Bone marrow (tissue), 2 donors: ENCODE data around the gene ITFG1.
"Not testable (repeated sequence)": the region's sequence is repeated elsewhere in the genome, so short reads cannot be mapped to it uniquely, and the experiment has no call there.

Source experiments
- DNase-seq, 2 donors: peaks; one replicate each; lab custom pipeline; 2025; lab: John Stamatoyannopoulos, UW

The ITFG1 gene

DNA sequence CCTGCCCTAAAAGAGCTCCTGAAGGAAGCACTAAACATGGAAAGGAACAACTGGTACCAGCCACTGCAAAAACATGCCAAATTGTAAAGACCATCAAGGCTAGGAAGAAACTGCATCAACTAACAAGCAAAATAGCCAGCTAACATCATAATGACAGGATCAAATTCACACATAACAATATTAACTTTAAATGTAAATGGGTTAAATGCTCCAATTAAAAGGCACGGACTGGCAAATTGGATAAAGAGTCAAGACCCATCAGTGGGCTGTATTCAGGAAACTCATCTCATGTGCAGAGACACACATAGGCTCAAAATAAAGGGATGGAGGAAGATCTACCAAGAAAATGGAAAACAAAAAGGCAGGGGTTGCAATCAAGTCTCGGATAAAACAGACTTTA, 136.6 kb downstream of the ITFG1 start:
- not testable (repeated sequence) for DNase-seq

DNA sequence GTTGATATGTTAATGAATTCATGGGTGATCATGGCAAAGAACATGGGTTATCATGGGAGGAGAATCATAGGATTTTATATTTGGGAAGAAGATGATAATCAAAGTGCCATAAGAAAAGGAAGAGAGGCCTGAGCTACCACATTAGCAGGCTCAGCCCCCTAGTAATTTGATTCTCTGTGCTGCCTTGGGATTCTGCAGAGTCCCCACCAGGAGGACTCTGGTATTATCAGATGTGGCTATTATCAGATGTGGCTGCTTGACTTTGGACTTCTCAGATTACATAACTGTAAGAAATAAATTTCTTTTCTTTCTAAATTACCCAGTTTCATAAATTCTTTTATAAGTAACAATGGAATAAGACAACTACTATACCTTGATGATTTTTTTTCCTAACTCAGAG, 137.6 kb downstream of the ITFG1 start:
- DNase-seq = no peak

DNA sequence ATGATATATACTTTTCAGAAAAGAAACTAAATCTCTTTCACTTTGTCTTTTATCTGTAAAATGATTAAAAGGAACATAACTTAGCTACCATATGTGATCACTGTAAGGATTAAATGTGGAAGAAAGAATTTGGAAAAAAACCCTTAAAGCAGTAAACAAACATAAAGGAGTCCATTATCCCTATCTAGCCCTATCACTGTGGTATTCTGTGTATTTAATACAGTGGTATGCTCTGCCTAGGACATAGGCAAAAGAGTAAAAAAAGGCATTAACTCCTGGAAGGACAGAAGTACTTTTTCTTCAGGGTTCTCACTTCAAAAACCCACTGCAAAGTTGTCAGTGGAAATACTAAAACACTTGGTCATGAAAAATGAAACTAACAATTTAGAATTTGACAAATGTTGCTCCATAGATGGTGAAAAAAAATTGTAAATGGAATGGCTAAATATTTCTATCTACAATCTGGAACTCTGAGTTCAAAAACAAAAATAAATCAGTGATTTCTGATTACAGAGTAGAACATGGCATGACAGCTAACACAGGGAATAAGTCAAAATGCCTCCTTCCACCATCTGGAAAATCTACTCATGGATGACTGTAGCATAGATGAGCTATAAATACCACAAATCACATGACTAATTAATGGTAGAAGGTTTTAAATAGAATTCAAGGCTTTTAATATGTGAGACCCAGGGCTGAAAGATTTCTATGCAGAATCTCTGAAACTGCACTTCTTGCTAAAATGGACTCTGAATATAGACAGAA, 140.1 kb downstream of the ITFG1 start:
- no peak for DNase-seq

DNA sequence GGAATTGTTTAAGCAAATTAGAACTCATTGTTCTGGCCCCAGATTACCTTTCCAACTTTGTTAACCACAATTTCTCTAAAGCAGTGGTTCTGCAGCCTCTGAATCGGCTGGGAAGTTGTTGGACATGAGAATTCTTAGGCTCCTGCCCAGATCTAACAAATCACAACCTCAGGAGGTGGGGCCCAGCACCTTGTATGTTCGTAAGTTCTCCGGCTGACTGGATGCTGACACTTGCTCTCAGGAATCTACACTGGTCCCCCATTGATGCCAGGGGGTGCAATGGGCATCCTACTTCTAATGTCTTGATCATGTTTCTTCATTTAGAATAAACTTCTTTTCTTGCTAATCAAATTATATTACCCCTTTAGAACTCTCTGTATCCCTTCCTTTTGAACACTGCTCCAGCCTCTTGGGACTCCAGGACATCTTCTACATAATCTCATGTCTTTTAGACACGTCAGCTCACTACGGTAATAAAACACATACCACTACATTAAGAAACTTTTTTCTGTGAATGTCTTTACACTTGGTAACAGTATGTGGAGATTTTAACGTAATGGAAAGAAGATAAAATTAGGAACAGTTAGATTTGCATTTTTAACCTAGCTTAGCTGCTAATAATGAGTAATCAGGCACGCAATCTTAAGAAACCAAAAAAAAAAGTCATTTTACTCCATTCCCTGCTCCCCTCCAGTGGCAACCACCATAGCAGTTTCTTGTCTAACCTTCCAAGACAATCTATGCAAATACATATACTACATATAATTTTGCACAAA, 143.2 kb downstream of the ITFG1 start:
- no peak for DNase-seq

DNA sequence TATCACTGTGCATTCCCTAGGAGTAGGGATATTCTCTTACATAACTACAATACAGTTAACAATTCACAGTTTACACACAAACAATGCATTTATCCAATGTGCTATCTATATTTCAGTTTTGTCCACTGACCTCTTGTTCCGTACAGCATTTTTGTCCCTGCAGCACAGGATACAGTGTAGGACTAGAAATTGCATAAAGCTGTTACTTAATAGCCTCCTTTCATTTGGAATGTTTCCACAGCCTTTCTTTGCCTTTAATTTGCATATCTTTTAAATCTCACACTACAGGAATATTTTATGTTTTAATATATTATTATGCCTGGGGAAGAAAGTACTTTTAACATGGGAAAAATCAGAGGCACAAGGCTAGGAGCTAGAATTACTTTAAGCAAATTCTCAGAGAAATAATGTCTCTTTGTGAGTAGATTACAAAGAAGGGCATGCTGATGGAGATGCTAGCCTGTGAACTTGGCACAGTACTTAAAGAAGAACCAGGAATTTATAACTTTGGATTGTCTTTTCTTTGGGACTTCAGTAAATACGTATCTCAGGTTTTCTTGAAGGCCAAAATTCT, 144.3 kb downstream of the ITFG1 start:
- no peak for DNase-seq

DNA sequence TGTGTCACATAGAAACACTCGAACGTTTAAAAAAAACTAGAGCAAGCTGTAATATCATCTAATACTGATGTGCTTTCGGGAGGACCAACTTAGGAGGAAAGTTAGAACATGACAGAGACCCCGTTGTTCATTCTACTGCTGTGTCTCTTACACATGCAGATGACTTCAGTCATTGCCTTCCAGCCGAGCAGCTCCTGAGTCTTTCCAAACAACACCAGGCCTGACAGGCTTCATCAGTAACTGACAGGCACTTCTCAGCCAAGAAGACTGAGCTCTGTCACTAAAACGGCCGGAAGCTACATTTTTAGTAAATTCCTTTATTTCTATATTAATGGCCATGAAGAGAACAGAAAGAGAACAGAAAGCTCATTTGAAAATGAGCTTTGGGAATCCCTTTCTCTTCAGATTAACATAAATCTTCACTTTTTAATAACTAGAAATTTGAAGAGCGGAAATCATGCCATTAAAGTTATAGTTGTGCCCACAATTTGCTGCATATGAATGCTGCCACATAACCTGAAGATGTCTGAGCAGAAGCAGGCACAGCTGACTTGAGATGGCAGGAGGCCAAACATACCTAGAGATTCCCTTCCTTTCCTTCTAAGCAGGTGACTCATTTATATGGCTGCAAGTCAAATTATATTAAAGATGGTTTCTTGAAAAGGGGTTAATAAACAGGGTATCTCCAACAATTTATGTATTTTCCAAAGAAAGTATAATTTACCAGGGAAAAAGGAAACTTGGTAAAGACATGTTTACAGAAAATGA, 148.9 kb downstream of the ITFG1 start:
- no peak for DNase-seq

DNA sequence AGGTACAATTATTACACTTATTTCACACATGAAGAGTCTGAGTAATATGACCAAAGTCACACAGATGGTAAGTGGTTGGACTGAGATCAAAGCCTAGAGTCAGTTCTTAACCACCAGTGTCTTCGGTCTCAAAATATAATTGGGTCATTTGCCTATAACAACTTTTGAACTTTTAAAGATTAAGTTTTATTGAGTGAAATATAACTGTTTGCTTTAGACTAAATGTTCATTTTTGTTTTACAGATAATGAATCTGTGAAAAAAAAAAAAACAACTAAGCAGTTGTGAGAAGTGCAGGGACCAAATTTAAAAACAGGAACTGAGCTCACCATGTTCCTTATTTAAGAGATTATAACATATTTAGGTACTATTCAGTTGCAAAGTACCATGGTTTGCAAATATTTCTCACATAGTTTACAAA, 150.1 kb downstream of the ITFG1 start:
- DNase-seq = peak in 1 of 2 donors; percentile 20

DNA sequence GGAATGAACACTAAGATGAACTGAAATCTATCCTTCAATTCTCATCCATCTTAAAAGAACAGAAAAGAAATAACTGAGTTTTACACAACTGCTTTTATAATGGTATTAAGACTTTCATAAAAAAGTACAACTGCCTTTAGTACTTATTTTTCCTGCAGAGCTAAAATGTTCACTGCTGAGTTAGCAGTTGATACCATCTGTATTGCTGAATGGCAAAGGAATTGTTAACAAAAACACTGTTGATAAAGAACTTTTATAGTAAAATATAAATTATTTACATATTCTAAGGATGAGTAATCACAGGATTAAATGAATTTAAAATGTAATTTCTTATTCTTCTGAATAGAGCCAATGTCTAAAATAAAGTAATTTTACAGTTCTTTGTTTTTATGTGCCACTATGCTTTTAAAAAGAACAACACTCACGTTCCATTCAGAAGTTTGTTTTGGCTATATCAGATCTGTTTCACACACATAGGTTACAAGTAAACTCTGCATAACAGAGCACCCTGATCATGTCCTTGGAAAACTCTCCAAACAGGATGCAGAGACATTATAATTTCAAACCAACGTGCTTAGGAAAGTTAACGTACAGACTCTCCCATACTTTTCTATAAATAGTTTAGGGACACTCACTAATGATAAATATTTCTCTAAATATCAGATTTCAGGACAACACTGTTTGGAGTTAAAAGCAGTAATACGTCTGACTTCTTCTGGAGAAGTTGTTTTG, 151.1 kb downstream of the ITFG1 start:
- no peak for DNase-seq

DNA sequence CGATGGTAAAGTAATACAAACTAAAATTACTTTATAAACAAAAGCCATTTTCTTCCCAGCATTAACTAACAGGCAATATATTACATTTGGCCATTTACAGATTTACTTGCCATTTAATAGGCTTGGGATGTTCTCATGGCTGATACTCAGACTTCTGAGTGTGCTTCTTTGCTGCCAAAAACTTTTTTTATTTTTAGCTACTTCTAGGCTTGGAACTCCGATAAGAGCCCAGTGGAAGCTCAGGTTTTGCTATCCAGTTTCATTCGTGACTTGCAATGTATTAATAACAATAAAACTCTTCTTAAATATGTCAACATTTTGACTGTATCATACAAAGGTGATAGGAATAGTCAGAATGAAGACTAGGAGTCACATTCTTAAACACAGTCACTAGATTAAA, 152.3 kb downstream of the ITFG1 start:
- no peak for DNase-seq

DNA sequence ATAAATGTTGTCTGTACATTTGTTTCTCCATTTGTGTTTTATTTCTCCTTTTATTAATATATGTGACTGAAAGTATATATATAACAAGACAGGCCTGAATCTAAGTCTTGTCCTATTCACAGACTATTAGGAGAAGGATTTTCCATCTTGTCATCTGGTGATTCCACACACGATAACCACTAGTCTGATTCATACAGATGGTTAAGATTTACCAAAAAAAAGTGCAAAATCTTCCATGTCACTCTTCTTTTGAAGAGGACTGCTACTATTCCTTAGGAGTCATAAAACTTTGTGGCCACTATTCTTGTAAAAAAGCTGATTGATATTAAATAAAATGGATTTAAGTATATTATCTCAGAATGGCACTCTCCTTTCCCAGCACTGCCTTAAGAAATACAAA, 156.3 kb downstream of the ITFG1 start:
- DNase-seq = no peak

DNA sequence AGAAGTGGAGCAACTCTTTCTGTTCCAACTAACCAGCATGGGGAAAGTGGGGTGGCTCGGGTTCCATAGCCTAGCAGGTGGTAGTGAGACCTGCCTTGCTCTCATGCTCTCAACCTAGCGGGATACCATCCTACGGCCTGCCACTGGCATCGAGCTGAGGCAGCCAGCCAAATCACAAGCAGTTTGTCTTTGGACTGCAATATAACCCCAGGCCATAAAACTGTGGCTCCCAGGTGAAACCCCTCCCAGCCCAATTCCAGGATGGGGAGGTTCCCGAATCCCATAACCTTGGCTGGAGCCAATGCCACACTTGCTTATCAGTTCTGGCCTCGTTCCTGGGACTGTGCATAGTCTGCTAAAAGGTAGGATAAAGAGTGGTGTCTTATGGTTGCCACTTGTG, 161.3 kb downstream of the ITFG1 start:
- no peak for DNase-seq

DNA sequence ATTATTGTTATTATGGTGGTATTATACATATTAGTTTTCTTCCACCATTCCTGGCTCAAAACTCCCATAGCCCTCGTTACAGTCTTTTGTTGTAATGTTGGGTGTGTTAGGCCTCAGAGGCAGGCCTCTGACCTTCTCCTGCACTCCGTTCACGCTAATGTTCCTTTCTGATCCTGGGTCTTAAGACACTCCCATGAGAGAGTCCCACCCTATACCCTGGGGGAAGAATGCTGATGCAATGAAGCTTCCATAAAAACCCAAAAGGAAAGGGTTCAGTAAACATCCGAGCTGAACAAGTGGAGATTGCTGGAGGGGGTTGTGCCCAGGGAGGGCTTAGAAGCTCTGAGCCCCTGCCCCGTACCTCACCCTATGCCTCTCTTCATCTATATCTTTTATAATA, 175.9 kb downstream of the ITFG1 start:
- no peak for DNase-seq

DNA sequence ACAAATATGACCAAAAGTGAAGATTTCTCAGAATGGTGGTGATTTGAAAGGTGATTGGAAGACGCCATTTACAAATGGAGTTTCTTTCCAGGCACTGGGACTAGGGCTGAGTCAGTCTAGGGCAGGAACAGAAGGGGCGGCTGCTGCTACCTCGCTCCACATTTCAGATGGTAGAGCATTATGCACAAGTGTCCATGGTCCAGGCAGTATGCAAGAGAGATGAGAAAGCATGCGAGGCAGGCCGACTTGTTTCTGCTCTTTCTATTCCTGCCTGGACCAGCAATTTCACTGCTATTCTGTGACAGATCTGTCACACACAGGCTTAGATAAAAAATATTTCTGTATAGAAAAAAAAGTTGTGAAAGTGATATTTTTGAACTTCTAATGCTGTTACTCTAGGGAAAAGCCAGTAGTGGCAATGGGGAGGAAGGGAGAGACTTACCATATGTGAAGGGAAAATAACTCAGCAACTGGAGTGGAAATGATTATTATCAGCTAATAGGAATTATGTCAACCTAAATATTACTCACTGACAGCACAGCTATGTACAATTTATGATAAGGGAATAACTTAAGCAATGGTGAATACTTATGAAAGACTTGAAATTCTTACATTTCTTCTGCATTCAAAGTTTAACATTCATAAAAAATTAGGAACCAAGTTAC, 182.4 kb downstream of the ITFG1 start:
- DNase-seq = no peak

DNA sequence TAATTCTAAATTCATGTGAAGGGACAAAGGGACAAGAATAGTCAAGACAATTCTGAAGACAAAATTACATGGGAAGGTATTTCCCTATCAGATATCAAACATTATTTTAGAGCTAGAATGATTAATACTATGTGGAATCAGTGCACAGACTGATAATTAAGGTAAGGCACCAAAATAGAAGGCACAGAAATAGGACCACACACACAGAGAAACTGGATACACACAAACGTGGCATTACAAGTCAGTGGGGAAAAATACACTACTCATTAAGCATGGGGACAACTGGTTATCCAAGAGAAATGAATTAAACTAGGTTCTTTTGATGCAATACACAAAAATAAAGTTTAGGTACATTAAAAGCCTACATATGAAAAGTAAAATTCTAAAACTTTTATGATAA, 184.3 kb downstream of the ITFG1 start:
- no peak for DNase-seq

DNA sequence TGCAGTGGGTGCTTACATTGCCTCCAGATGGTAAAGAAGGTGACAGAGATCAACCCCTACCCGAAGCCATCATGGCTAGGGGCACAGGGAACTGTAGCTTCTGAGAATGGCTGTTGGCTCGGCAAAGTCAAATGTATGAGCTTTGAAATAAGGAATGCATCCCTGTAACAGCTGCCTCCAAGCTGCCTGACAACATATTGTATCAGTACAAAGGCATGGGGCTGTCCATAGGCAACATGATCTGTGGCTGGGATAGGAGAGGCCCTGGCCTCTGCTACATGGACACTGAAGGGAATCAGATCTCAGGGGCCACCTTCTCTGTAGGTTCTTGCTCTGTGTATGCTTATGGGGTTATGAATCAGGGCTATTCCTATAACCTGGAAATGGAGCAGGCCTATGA, 197.9 kb downstream of the ITFG1 start:
- no peak for DNase-seq

DNA sequence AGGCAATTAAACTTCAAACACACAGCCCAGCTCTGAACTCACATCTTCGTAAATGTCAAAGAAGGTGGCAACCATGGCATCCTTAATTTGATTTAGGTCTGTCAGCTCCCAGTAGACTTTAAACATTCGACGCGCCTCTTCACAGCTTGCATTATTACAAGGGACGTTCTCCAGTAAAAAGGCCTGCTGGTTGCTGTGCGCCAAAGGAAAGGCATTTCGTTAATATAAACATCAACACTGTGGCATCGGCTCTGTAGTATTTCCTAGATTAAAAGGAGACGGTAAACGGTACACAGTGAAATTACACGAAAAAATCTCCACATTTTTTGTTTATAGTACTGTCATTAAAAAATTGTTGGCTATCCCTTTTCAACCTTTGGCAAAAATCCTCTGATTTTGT, 200.4 kb downstream of the ITFG1 start:
- DNase-seq = no peak

DNA sequence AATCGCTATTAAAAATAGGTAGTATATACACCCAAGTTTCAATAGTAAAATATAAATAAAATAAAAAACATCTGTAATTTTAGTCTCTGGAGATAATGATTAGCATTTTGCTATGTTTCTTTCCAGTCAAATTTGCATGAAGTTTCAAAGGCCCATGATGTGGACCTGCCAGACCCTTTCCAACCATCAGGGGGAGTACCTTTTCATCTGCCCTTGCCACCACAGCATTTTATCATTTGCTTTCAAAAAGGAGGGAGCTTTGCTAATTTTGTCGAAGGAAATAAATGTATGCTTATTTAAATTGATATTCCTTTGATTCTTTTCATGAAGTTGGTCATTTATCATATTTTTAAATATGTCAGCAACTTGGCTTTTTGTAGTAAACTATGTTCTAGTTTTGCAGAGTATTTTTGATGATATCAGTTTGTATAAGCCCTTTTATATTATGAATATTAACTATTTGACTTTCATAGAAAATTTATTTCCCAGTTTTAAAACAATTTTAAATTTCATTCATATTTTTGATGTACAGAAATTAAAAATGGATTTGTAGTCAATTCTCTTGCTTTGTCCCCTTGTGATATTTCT, 201.9 kb downstream of the ITFG1 start:
- no peak for DNase-seq

DNA sequence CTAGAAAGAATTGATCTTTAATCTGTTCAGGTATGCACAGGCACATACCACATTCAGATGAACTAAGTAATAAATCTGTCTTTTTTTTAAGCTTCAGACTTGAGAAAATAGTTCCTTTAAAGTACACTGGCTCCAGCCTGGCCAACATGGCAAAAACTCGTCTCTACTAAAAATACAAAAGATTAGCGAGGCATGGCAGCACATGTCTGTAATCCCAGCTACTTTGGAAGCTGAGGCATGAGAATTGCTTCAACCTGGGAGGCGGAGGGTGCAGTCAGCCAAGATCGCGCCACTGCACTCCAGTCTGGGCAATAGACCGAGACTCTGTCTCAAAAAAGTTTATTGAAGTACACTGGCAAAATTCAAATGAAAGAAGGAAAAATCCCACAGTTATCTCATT, 206.1 kb downstream of the ITFG1 start:
- DNase-seq = no peak

DNA sequence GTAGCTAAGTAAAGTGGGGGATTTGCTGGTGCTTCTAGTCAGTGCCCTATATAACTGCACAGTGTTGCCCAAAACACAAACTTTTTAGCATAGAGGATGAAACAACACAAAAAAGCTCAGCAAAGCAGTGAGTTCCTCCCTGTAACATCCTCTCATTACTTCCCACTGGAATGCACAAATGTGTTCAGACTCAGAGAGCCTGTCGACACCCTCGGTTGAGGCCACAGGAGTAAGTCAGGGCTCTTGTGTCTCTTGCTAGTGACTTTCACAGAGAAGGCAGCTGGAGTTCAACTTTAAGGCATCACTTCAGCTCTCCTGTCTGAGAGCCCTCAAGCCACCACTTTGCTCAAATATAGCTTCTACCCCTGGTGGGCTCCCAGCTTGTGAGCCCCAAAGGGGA, 209.9 kb downstream of the ITFG1 start:
- DNase-seq = no peak

DNA sequence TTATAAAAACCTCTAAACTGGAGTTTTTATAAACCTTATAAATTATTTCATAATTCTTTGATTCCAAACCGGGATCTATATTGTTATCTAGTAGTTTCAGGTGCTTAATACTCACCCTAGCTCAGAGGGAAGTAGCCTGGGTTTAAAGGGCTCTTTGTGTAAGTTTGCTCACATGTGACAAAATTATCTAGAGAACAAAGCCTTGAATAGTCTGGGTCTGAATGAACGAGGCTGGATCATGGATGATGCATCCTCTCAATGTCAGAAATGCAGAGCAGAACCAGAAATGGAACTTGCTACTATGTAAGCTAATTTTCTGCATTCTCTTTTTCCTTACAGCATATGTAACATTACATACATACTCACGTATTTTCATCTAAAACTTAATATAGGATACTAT, 213.2 kb downstream of the ITFG1 start:
- no peak for DNase-seq

DNA sequence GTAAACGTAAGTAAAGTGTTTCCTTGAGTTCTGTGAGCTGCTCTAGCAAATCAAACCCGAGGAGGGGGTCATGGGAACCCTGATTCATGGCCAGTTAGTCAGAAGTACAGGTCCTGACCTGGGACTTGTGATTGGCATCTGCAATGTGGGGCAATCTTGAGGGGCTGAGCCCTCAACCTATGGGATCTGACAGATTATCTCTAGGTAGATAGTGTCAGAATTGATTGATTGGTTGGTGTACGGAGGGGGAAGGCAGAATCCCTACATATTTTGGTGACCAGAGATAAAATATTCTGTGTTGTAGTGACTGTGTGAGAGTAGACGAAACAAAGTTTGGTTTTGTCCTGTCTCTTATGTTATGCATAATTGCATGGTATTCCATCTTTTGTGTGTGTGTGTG, 216.7 kb downstream of the ITFG1 start:
- no peak for DNase-seq
